K562 (cell line): Measurements from ENCODE around the gene CYFIP2. TPM values are rescaled to one million over a fixed set of nuclear protein-coding genes. Genes with fewer than 3 reads are reported as not detected.

Experiments
- ATAC-seq: fragments of 200-7000 bp; cut with Tn5 transposase; 3 replicates; pipeline ENCODE4 v1.9.1; 2020; ENCODE audit warnings: moderate library complexity
- BruUV-seq: library from RNA; stranded (reverse); fragments of 400-500 nt; replicated peaks from 2 replicates; lab custom pipeline; 2021; lab: Mats Ljungman, UMichigan
- CTCF ChIA-PET: fragments of 300-600 bp; formaldehyde crosslinking; extraction: SDS; loops from one replicate; lab custom pipeline; 2021; ENCODE audit warnings: low intra/inter-chr PET ratio; lab: Yijun Ruan, JAX
- POLR2A ChIA-PET: fragments of 300-600, 350-650 bp; sonication (Branson Sonifier 250); formaldehyde crosslinking; extraction: SDS; loops from one replicate; lab custom pipeline; 2021; ENCODE audit warnings: antibody characterized with exemption, inconsistent platforms; lab: Yijun Ruan, JAX
- DNase-seq, 4 experiments: peaks; one replicate each; pipeline versions ENCODE4 v3.0.0 to v3.0.0-alpha.2; 2011 to 2018; ENCODE audit warnings: low spot score in 3 of 4, mixed read lengths in 3 of 4; ENCODE audit errors: extremely low read depth in 1 of 4
- FAIRE-seq: peaks from 2 replicates; lab custom pipeline; 2011; peaks lifted over from hg19 to GRCh38; lab: Jason Lieb, UNC
- H2AFZ ChIP-seq: 2 replicates; pipeline ENCODE4 v1.6.0; 2011; ENCODE audit warnings: low read depth, low read length, control low read depth, inconsistent platforms
- H3K27ac ChIP-seq: fragments of 200-600 bp; 3 replicates; pipeline ENCODE4 v1.8.0; 2011; ENCODE audit warnings: low read depth, mild to moderate bottlenecking, control low read depth, inconsistent platforms, low read length, moderate library complexity, mixed read lengths; ENCODE audit errors: extremely low read depth
- H3K27me3 ChIP-seq, 2 experiments: fragments of 300-600 bp in 1 of 2; 2 replicates in 1 of 2; 3 replicates in 1 of 2; pipeline versions ENCODE4 v1.6.0 to v1.8.0; 2011; ENCODE audit warnings: inconsistent platforms in 2 of 2, low read length in 2 of 2, mild to moderate bottlenecking in 1 of 2, mixed read lengths in 1 of 2, moderate library complexity in 1 of 2; ENCODE audit not compliant: control insufficient read depth in 2 of 2, insufficient read depth in 2 of 2
- H3K36me3 ChIP-seq: fragments of 300-600 bp; 3 replicates; pipeline ENCODE4 v1.8.0; 2011; ENCODE audit warnings: mild to moderate bottlenecking, low read length, inconsistent platforms; ENCODE audit not compliant: control insufficient read depth, insufficient read depth
- H3K4me1 ChIP-seq, 2 experiments: fragments of 200-600 bp in 1 of 2; replicated peaks in 1 of 2; 2 replicates in 1 of 2; 3 replicates in 1 of 2; pipeline versions ENCODE4 v1.5.1 to v1.8.0; 2011; ENCODE audit warnings: inconsistent platforms in 2 of 2, low read length in 2 of 2, mild to moderate bottlenecking in 1 of 2, mixed read lengths in 1 of 2, moderate library complexity in 1 of 2; ENCODE audit not compliant: control insufficient read depth in 2 of 2, insufficient read depth in 2 of 2
- H3K4me2 ChIP-seq: 2 replicates; pipeline ENCODE4 v1.6.1; 2011; ENCODE audit warnings: low read length, control low read depth, inconsistent platforms, mixed read lengths; ENCODE audit not compliant: insufficient read depth
- H3K4me3 ChIP-seq: fragments of 200-600 bp; sonication (generic), shearing (Covaris generic); 2 replicates; pipeline ENCODE4 v1.5.1; 2016; ENCODE audit warnings: control low read depth, inconsistent platforms
- H3K79me2 ChIP-seq: fragments of 200-600 bp; 3 replicates; pipeline ENCODE4 v1.8.0; 2011; ENCODE audit warnings: low read length, inconsistent platforms; ENCODE audit not compliant: control insufficient read depth, insufficient read depth
- H3K9ac ChIP-seq, 2 experiments: 2 replicates each; pipeline versions ENCODE4 v1.6.0 to v1.6.1; 2011; ENCODE audit warnings: low read depth in 2 of 2, low read length in 2 of 2, control low read depth in 1 of 2, inconsistent platforms in 1 of 2, mild to moderate bottlenecking in 1 of 2, mixed read lengths in 1 of 2; ENCODE audit not compliant: insufficient read depth in 1 of 2
- H3K9me1 ChIP-seq: one replicate; pipeline ENCODE4 v1.6.0; 2011; ENCODE audit warnings: inconsistent platforms, mild to moderate bottlenecking, low read length, moderate library complexity; ENCODE audit not compliant: control insufficient read depth, insufficient read depth
- H3K9me3 ChIP-seq: replicated peaks from 2 replicates; pipeline ENCODE4 v1.5.1; 2011; ENCODE audit warnings: low read depth, low read length, inconsistent platforms; ENCODE audit not compliant: control insufficient read depth, insufficient read depth
- H4K20me1 ChIP-seq: replicated peaks from 2 replicates; pipeline ENCODE4 v1.6.1; 2011; ENCODE audit warnings: low read length, inconsistent platforms, mixed read lengths; ENCODE audit not compliant: control insufficient read depth, insufficient read depth
- ATF3 ChIP-seq, 2 experiments: fragments of 450-650 bp in 1 of 2; sonication (generic) in 1 of 2; formaldehyde crosslinking in 1 of 2; IDR thresholded peaks in 1 of 2; conservative IDR thresholded peaks in 1 of 2; 2 replicates each; pipeline versions ENCODE4 v1.6.1 to v1.8.1; 2016 to 2023; ENCODE audit warnings: mild to moderate bottlenecking in 2 of 2, moderate library complexity in 2 of 2, inconsistent platforms in 1 of 2, missing genetic modification reagents in 1 of 2
- ATF7 ChIP-seq: fragments of 450-650 bp; IDR thresholded peaks from 2 replicates; pipeline ENCODE4 v1.7.1; 2014; ENCODE audit warnings: mild to moderate bottlenecking, moderate library complexity
- CBX3 ChIP-seq, 2 experiments: IDR thresholded peaks; 1 replicate in 1 of 2; 2 replicates in 1 of 2; pipeline ENCODE4 v1.6.1; 2012; ENCODE audit warnings: inconsistent platforms in 2 of 2, low read length in 2 of 2, borderline replicate concordance in 1 of 2, control low read depth in 1 of 2
- CTBP1 ChIP-seq: fragments of 450-650 bp; IDR thresholded peaks from 2 replicates; pipeline ENCODE4 v1.6.1; 2016; ENCODE audit warnings: borderline replicate concordance
- CTCF ChIP-seq, 3 experiments: IDR thresholded peaks in 2 of 3; conservative IDR thresholded peaks in 1 of 3; 2 replicates each; pipeline ENCODE4 v1.5.1; 2011 to 2012; ENCODE audit warnings: low read length in 3 of 3, mild to moderate bottlenecking in 3 of 3, control low read depth in 2 of 3, improper control_type of control experiment in 1 of 3, inconsistent platforms in 1 of 3, low read depth in 1 of 3, mixed read lengths in 1 of 3, moderate library complexity in 1 of 3; ENCODE audit not compliant: insufficient read depth in 2 of 3
- NFE2 ChIP-seq: IDR thresholded peaks from 2 replicates; pipeline ENCODE4 v1.6.1; 2014; ENCODE audit warnings: antibody characterized with exemption, low read depth
- NRF1 ChIP-seq, 2 experiments: fragments of 450-650 bp; IDR thresholded peaks in 1 of 2; conservative IDR thresholded peaks in 1 of 2; 2 replicates each; pipeline ENCODE4 v1.6.1; 2014; ENCODE audit warnings: mild to moderate bottlenecking in 2 of 2
- PCBP1 ChIP-seq: fragments of 200-400 bp; formaldehyde crosslinking; IDR thresholded peaks from 2 replicates; pipeline ENCODE4 v1.6.1; 2018; ENCODE audit warnings: mild to moderate bottlenecking, low read depth, low read length; ENCODE audit not compliant: poor library complexity, severe bottlenecking
- RAD21 ChIP-seq, 2 experiments: fragments of 250-450 bp in 1 of 2; fragments of 450-650 bp in 1 of 2; sonication (Bioruptor Pico) in 1 of 2; formaldehyde crosslinking in 1 of 2; IDR thresholded peaks in 1 of 2; conservative IDR thresholded peaks in 1 of 2; 2 replicates each; pipeline versions ENCODE4 v1.4.0 to v1.8.0; 2020 to 2022; ENCODE audit warnings: mild to moderate bottlenecking in 2 of 2, moderate library complexity in 1 of 2
- RBFOX2 ChIP-seq: fragments of 200-400 bp; formaldehyde crosslinking; IDR thresholded peaks from 2 replicates; pipeline ENCODE4 v1.6.1; 2017; ENCODE audit warnings: low read depth, mild to moderate bottlenecking, low read length, moderate library complexity
- SMC3 ChIP-seq: conservative IDR thresholded peaks from 2 replicates; pipeline ENCODE4 v1.6.1; 2011; ENCODE audit warnings: low read depth, low read length, improper control_type of control experiment; ENCODE audit not compliant: insufficient read depth
- SNRNP70 ChIP-seq: fragments of 200-400 bp; formaldehyde crosslinking; optimal IDR thresholded peaks from 2 replicates; pipeline ENCODE3; 2017; ENCODE audit warnings: low read depth, low read length
- TRIM24 ChIP-seq, 2 experiments: fragments of 450-650 bp; IDR thresholded peaks; 2 replicates each; pipeline ENCODE4 v1.6.1; 2016
- USF1 ChIP-seq: sonication (generic); formaldehyde crosslinking; IDR thresholded peaks from 2 replicates; pipeline ENCODE4 v1.9.0; 2022; ENCODE audit warnings: mild to moderate bottlenecking, missing genetic modification reagents
- ZBTB33 ChIP-seq: sonication (generic); formaldehyde crosslinking; IDR thresholded peaks from 2 replicates; pipeline ENCODE4 v1.8.1; 2023; ENCODE audit warnings: mild to moderate bottlenecking, missing genetic modification reagents
- ZNF778 ChIP-seq: fragments of 450-650 bp; formaldehyde crosslinking; IDR thresholded peaks from 2 replicates; pipeline ENCODE4 v1.4.0; 2020; ENCODE audit warnings: mild to moderate bottlenecking, moderate library complexity
- WGBS: fragments of 100-300 bp; shearing (Covaris generic); methylation state at CpG from one replicate; pipeline ENCODE4 v1.1.6; 2016; ENCODE audit warnings: low coverage, mixed read lengths; ENCODE audit not compliant: insufficient coverage; ENCODE audit errors: missing lambda C conversion rate; 5-methylcytosine and 5-hydroxymethylcytosine counted together
- in situ Hi-C: fragments of 300-500 bp; cut with MboI; formaldehyde crosslinking; loops from 4 replicates; pipeline ENCODE4 v1.15.0; 2018; ENCODE audit warnings: inconsistent platforms, mixed read lengths
- intact Hi-C: fragments of 100-400 bp; cut with micrococcal nuclease; formaldehyde crosslinking; loops from 2 replicates; pipeline ENCODE4 v1.14.2; 2022
- polyA plus RNA-seq, 8 experiments: library from polyadenylated mRNA; depleted of rRNA in 4 of 8; stranded (reverse) in 5 of 8; unstranded in 3 of 8; fragments of >200 nt; fragmentation: Nextera tagmentation in 2 of 8; fragmentation: Illumina TruSeq in 1 of 8; extraction: Ambion mirVana in 2 of 8; extraction: Trizol in 1 of 8; gene quantifications; 2 replicates each; pipeline versions ENCODE4 v1.2.1 to v1.2.3, GENCODE V29; 2011 to 2014; ENCODE audit warnings: inconsistent platforms in 1 of 8, missing spikeins in 1 of 8
- total RNA-seq, 7 experiments: library from RNA; depleted of rRNA in 6 of 7; stranded (reverse); fragments of >200 nt in 6 of 7; fragmentation: Illumina TruSeq in 2 of 7; extraction: Trizol in 2 of 7; gene quantifications; 2 replicates each; pipeline versions ENCODE4 v1.2.1 to v1.2.3, GENCODE V29; 2011 to 2021; ENCODE audit warnings: low replicate concordance in 1 of 7

CYFIP2 gene
- total and polyA plus RNA-seq, 9 of the 15 experiments (the other 6 are each of a cell fraction or from before 2014, with no cell fraction given), result 0.76 to 2.9 (median 1.4) TPM; not detected in 1

GRCh38 chr5:157324237-157324636 lies 58.3 kb downstream of the CYFIP2 start:
- Histone ChIP-seq H3K27ac (no peak overlapping the region), H3K27me3 (peaks cover 2 to 44% of the 10 kb centered on the region in 2 experiments; a peak in 4 of 5 replicates), H3K9ac (no peak overlapping the region), H3K36me3 (no peaks in the 10 kb centered on the region), H3K9me1 (peaks cover 3% of the 10 kb centered on the region), H2AFZ (no peak overlapping the region), H3K4me2 (no peak overlapping the region), H3K9me3 (no peaks in the 10 kb centered on the region), H3K79me2 (no peaks in the 10 kb centered on the region), H4K20me1 (peaks cover 2% of the 10 kb centered on the region; the same call in 1 of the 2 replicates), H3K4me3 (no peak overlapping the region), H3K4me1 (no peaks in the 10 kb centered on the region; a peak in 1 of 5 replicates)
- WGBS, result 54% methylated on average over 7 of the region's 7 CpGs
- in situ Hi-C loops, result no loop called here
- intact Hi-C loops, result no loop called here
- ChIA-PET POLR2A (no interaction called here), CTCF (interaction anchor here (1.2 kb wide), 1 partner anchor 420 kb away, joined by 4 read pairs; the partner anchor contains the start of gene LSM11)
- TF ChIP-seq RAD21 (CRISPR knock-in tag; conservative IDR thresholded peaks at IDR 0.05 in 1 of 2, IDR thresholded peaks at IDR 0.05 in 1 of 2), result peak in 1 of 2 experiments; percentile 45; a peak in 2 of 4 replicates
- TF ChIP-seq RBFOX2, result no peak
- TF ChIP-seq CTCF (IDR thresholded peaks at IDR 0.05 in 2 of 3, conservative IDR thresholded peaks at IDR 0.05 in 1 of 3; ENCODE audit: insufficient read depth in 2 of 3, low read depth in 1 of 3, low read length in 3 of 3), result peak; percentile 48 to 60 (median 57)
- TF ChIP-seq SNRNP70, result no peak
- TF ChIP-seq ZBTB33 (CRISPR knock-in tag), result peak; percentile 99
- peak; percentile 44; the same call in 1 of the 2 replicates for TF ChIP-seq ATF3 (IDR thresholded peaks at IDR 0.05)
- no peak for TF ChIP-seq ATF3 (CRISPR knock-in tag; conservative IDR thresholded peaks at IDR 0.05)
- no peak for TF ChIP-seq USF1
- TF ChIP-seq CTBP1, result no peak
- TF ChIP-seq NRF1 (conservative IDR thresholded peaks at IDR 0.05 in 1 of 2, IDR thresholded peaks at IDR 0.05 in 1 of 2), result no peak
- TF ChIP-seq ZNF778 (CRISPR knock-in tag), result no peak
- TF ChIP-seq SMC3, result 0 out of 2 replicates have a peak, but pooled peaks have one; percentile 17
- no peak for TF ChIP-seq TRIM24 (IDR thresholded peaks at IDR 0.05)
- TF ChIP-seq ATF7, result no peak
- no peak for TF ChIP-seq PCBP1
- no peak for TF ChIP-seq NFE2
- no peak for TF ChIP-seq CBX3 (IDR thresholded peaks at IDR 0.05; ENCODE audit: borderline replicate concordance in 1 of 2, low read length in 2 of 2)
- FAIRE-seq (no peak), DNase-seq (peak; percentile 12 to 42 (median 29)), ATAC-seq (no peak)
- no TSS peak for BruUV-seq
